Measurements from ENCODE around the gene MAP2K5. TPM values are rescaled to one million over a fixed set of nuclear protein-coding genes. Genes with fewer than 3 reads are reported as not detected.

MAP2K5 gene
- total RNA-seq, 1 experiment from 2014 or later: 22.2 TPM

DNA sequence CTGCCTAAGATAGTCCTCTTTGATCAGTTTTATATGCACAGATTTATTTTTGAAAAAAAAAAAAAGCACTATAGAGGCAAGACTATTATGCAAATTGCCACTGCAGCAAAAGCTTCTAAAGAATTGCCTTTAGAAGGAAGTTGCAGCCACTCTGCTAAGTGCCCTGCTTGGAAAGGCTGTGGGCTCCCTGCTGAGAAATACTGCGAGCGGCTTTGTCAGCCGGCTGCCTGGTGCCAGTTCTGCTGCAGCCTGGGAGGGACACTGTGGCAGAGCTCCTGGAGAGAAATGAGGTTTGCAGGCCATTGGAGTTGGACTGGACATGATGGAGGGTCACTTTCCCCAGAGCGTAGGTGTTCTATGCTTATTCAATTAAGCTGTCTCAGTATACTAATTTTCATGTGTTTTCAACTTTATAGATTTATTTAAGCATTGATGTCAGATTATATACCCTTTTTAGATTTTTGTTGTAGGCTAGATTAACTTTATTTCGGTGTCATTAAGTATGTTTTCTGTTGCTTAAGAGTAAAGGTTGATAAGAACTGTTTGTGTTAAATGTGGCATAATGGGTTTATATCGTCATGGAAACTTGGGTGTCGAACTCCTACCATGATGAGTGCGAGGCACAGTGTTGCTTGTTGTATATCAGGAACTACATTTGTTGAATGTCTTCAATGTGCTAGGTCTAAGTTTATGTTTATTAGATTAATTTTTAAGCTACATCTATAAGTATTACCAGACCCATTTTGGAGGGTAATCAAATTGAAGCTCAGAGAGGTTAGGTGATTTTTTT lies 6.6 kb downstream of the MAP2K5 start:
- no TSS peak for BruUV-seq (replicated peaks)
- TF ChIP-seq, protein P1, sequence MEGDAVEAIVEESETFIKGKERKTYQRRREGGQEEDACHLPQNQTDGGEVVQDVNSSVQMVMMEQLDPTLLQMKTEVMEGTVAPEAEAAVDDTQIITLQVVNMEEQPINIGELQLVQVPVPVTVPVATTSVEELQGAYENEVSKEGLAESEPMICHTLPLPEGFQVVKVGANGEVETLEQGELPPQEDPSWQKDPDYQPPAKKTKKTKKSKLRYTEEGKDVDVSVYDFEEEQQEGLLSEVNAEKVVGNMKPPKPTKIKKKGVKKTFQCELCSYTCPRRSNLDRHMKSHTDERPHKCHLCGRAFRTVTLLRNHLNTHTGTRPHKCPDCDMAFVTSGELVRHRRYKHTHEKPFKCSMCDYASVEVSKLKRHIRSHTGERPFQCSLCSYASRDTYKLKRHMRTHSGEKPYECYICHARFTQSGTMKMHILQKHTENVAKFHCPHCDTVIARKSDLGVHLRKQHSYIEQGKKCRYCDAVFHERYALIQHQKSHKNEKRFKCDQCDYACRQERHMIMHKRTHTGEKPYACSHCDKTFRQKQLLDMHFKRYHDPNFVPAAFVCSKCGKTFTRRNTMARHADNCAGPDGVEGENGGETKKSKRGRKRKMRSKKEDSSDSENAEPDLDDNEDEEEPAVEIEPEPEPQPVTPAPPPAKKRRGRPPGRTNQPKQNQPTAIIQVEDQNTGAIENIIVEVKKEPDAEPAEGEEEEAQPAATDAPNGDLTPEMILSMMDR (IDR thresholded peaks at IDR 0.05; ENCODE audit: unreplicated experiment): no peak
- no peak overlapping the region for H3K4me3 Mint-ChIP-seq (ENCODE audit: low read depth, unreplicated experiment)
- intact Hi-C loops (cut with micrococcal nuclease; ENCODE audit: unreplicated experiment): no loop called here
- H3K36me3 Mint-ChIP-seq (ENCODE audit: insufficient read depth, unreplicated experiment): no peaks in the 10 kb centered on the region
- DNase-seq: no peak
- no peaks in the 10 kb centered on the region for H3K27me3 Mint-ChIP-seq (ENCODE audit: unreplicated experiment)
- no peaks in the 10 kb centered on the region for H3K9me3 Mint-ChIP-seq (ENCODE audit: low read depth, unreplicated experiment)
- no peak overlapping the region for H3K27ac Mint-ChIP-seq (ENCODE audit: unreplicated experiment)
- CTCF ChIA-PET: no interaction called here
- peaks cover 13% of the 10 kb centered on the region for H3K4me1 Mint-ChIP-seq (ENCODE audit: low read depth, unreplicated experiment)

DNA sequence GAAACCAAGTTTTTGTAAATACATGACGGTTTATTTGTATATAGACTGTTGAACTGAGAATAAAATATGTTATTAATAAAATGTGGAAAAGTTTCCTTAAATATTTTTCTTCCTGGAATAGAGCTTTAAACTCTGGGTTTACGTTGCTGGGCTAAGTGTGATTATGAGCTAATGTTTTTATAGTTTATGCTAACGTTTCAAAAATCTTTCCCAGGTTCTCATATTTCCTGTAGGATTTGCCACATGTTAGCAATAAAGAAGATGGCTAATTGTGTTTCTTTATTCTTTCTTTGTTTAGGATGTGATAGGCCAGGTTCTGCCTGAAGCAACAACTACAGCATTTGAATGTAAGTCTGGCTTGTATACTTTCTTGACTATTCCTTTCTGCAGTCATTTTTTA lies 7.2 kb downstream of the MAP2K5 start:
- TF ChIP-seq, protein P1 (IDR thresholded peaks at IDR 0.05; ENCODE audit: unreplicated experiment): no peak
- Mint-ChIP-seq H3K27ac (ENCODE audit: unreplicated experiment) (no peak overlapping the region), H3K36me3 (ENCODE audit: insufficient read depth, unreplicated experiment) (no peaks in the 10 kb centered on the region), H3K27me3 (ENCODE audit: unreplicated experiment) (no peaks in the 10 kb centered on the region), H3K4me3 (ENCODE audit: low read depth, unreplicated experiment) (no peak overlapping the region), H3K4me1 (ENCODE audit: low read depth, unreplicated experiment) (peaks cover 6% of the 10 kb centered on the region), H3K9me3 (ENCODE audit: low read depth, unreplicated experiment) (no peaks in the 10 kb centered on the region)
- intact Hi-C loops (cut with micrococcal nuclease; ENCODE audit: unreplicated experiment): no loop called here
- CTCF ChIA-PET: no interaction called here
- no peak for DNase-seq
- BruUV-seq (replicated peaks): no TSS peak

DNA sequence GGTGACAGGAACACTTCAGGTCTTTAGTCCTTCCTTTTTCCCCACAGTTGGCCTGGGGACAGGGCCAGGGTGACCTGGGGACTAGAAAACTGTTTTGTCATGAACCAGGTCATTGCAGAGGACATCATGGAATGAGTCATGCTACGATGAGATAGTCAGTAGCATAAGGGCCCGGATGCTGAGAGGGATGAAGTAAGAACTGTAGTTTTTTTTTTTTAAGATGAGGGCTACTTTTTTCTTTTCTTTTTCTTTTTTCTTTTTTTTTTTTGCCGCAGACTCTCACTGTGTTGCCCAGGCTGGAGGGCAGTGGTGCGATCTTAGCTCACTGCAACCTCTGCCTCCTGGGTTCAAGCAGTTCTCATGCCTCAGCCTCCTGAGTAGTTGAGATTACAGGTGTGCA lies 8.0 kb downstream of the MAP2K5 start:
- no peak for DNase-seq
- no peaks in the 10 kb centered on the region for H3K36me3 Mint-ChIP-seq (ENCODE audit: insufficient read depth, unreplicated experiment)
- TF ChIP-seq, protein P1 (IDR thresholded peaks at IDR 0.05; ENCODE audit: unreplicated experiment): no peak
- no TSS peak for BruUV-seq (replicated peaks)
- H3K4me1 Mint-ChIP-seq (ENCODE audit: low read depth, unreplicated experiment): no peaks in the 10 kb centered on the region
- no peaks in the 10 kb centered on the region for H3K27me3 Mint-ChIP-seq (ENCODE audit: unreplicated experiment)
- H3K27ac Mint-ChIP-seq (ENCODE audit: unreplicated experiment): no peak overlapping the region
- intact Hi-C loops (cut with micrococcal nuclease; ENCODE audit: unreplicated experiment): no loop called here
- no peak overlapping the region for H3K4me3 Mint-ChIP-seq (ENCODE audit: low read depth, unreplicated experiment)
- no peaks in the 10 kb centered on the region for H3K9me3 Mint-ChIP-seq (ENCODE audit: low read depth, unreplicated experiment)
- CTCF ChIA-PET: no interaction called here

DNA sequence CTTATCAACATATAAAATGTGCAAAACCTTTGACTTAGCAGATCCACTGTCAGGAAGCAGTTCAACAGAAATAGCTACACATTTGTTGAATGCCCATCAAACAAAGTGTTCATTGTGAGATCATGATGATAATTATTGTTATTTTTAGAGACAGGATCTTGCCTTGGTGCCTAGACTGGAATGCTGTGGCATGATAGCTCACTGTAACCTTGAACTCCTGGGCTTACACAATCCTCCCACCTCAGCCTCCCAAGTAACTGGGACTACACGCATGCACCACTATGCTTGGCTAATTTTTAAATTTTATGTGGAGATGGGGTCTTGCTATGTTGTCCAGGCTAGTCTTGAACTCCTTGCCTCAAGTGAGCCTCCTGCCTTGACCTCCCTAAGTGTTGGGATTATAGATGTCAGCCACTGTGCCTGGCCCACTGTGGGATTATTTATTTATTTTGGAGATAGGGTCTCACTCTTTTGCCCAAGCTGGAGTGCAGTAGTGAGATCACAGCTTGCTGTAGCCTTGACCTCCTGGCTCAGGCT lies 8.8 kb downstream of the MAP2K5 start:
- H3K4me3 Mint-ChIP-seq (ENCODE audit: low read depth, unreplicated experiment): no peak overlapping the region
- H3K9me3 Mint-ChIP-seq (ENCODE audit: low read depth, unreplicated experiment): no peaks in the 10 kb centered on the region
- H3K36me3 Mint-ChIP-seq (ENCODE audit: insufficient read depth, unreplicated experiment): no peaks in the 10 kb centered on the region
- intact Hi-C loops (cut with micrococcal nuclease; ENCODE audit: unreplicated experiment): no loop called here
- TF ChIP-seq, protein P1 (IDR thresholded peaks at IDR 0.05; ENCODE audit: unreplicated experiment): no peak
- CTCF ChIA-PET: no interaction called here
- no peaks in the 10 kb centered on the region for H3K27me3 Mint-ChIP-seq (ENCODE audit: unreplicated experiment)
- no peaks in the 10 kb centered on the region for H3K4me1 Mint-ChIP-seq (ENCODE audit: low read depth, unreplicated experiment)
- no peak overlapping the region for H3K27ac Mint-ChIP-seq (ENCODE audit: unreplicated experiment)
- no peak for DNase-seq
- BruUV-seq (replicated peaks): no TSS peak

Data from Calu3 (cell line).